ENCODE data around the gene MACROD2.

MACROD2 gene

DNA sequence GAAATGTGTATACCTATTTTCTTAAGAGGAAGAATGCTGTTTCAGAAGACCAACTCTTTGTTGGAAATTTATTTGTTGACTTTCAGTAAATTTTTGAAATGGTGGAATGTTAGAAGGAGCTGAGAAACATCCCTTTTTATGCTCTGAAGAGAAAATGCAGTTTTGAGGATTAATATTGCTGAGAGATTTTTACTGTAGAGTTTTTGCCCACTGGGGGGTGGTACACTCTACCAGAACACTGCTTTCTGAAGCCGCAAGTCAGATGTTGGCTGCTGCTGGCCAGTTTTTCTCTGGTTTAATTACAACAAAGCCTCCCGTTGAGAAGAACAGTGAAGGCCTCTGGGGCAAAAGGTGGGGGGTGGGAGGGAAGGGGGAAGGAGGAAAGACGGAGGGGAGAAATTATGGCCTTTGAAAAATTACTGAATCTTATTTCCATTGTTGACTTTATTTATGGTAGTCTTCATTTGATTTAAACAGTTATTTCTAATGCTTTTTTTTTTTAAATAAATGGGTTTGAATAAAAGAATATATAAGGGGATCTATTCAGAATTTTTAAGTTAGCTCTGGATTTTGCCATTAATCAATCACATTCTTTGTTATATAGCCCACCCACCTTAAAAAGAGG is 339.1 kb downstream of the MACROD2 start:
- in situ Hi-C loops (cut with MboI; ENCODE audit: low sequenced_read_pairs, unreplicated experiment), result loop anchor here (25.0 kb wide), 2 partner anchors 903 to 1328 kb away; no protein-coding TSS in a partner anchor
- DNase-seq (ENCODE audit: low spot score), result no peak
- TF ChIP-seq, protein P1, sequence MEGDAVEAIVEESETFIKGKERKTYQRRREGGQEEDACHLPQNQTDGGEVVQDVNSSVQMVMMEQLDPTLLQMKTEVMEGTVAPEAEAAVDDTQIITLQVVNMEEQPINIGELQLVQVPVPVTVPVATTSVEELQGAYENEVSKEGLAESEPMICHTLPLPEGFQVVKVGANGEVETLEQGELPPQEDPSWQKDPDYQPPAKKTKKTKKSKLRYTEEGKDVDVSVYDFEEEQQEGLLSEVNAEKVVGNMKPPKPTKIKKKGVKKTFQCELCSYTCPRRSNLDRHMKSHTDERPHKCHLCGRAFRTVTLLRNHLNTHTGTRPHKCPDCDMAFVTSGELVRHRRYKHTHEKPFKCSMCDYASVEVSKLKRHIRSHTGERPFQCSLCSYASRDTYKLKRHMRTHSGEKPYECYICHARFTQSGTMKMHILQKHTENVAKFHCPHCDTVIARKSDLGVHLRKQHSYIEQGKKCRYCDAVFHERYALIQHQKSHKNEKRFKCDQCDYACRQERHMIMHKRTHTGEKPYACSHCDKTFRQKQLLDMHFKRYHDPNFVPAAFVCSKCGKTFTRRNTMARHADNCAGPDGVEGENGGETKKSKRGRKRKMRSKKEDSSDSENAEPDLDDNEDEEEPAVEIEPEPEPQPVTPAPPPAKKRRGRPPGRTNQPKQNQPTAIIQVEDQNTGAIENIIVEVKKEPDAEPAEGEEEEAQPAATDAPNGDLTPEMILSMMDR (IDR thresholded peaks at IDR 0.05; ENCODE audit: borderline replicate concordance, control extremely low read depth, extremely low read depth, insufficient read depth, missing control alignments), result no peak

DNA sequence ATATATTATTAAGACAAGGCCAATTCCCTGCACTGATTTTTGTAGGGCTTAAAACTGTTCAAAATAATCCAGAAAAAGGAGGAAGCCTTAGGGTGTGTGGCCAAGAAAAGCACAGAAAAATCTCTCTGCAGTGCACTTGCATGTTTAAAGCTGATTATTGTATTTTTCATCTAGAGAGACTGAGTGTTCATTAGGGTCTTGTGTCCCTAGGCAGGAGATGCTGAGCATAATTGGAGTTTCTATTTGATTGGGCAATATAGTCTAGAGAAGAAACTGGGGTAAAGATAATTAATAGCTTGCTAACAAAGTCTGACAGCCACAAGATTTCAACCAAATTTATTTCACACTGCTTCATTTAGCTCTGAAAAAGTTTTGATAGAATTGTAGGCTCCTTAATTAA is 339.7 kb downstream of the MACROD2 start:
- TF ChIP-seq, protein P1 (IDR thresholded peaks at IDR 0.05; ENCODE audit: borderline replicate concordance, control extremely low read depth, extremely low read depth, insufficient read depth, missing control alignments), result no peak
- DNase-seq (ENCODE audit: low spot score), result no peak
- in situ Hi-C loops (cut with MboI; ENCODE audit: low sequenced_read_pairs, unreplicated experiment), result loop anchor here (25.0 kb wide), 2 partner anchors 902 to 1327 kb away; no protein-coding TSS in a partner anchor

DNA sequence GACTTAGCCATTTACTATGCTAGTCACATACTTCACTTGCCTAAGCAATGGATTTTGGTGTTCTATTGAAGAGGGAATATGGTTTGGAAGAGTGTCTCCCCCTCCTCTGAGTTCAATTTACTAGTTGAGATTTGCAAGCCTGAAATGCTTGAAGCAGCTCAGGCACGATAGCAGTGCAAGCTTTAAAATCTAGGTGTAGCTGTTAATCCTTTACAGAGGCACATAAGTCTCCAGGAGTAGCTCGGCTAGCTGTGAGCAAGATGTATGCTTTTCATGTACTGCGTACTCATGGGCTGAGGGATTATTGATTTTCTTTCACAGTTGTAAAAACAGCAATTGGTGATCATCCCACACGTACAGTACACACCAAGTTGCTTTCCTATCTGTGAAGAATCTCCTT is 341.4 kb downstream of the MACROD2 start:
- in situ Hi-C loops (cut with MboI; ENCODE audit: low sequenced_read_pairs, unreplicated experiment), result loop anchor here (25.0 kb wide), 2 partner anchors 901 to 1326 kb away; no protein-coding TSS in a partner anchor
- TF ChIP-seq, protein P1 (IDR thresholded peaks at IDR 0.05; ENCODE audit: borderline replicate concordance, control extremely low read depth, extremely low read depth, insufficient read depth, missing control alignments), result no peak
- DNase-seq (ENCODE audit: low spot score), result no peak

DNA sequence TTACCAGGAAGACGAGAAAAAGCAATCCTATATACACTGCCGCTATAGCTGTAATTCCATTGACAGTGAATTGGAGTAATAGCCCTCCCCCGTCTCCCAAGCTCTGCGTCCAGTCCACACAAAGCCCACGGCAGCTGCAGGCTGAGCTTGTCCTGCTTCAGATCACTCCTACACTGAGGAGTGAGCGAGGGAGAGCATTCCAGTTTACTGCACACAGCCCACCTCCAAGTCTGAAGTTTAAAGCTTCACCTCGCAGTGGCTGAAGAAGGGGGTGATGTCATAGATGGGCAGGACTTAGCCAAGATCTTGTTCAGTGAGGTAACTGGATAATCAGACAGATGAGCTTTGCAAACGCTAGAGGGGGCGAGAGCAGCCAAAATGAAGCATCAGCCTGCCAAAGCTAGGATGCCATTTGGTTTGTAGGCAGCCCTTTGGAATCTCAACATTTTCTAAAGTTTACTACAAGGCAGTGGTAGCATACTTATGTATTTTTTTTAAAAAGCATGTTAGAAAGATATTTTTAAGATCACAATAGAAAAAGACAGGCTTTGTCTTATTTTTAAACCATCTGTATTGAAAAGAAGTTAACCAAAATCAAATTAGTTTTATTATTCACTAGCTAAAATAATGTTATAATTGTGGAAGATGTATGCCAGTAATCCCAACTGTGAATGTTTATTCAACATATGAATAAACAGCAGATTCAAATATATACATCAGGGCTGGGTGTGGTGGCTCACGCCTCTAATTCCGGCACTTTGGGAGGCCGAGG is 342.3 kb downstream of the MACROD2 start, which contains the start of gene FLRT3:
Gene FLRT3 (minus strand): TSS at position 213 of the 772 bp plus-strand sequence. CDS start 10,106 bp downstream, outside the sequence.
- in situ Hi-C loops (cut with MboI; ENCODE audit: low sequenced_read_pairs, unreplicated experiment), result loop anchor here (25.0 kb wide), 2 partner anchors 900 to 1325 kb away; no protein-coding TSS in a partner anchor

DNA sequence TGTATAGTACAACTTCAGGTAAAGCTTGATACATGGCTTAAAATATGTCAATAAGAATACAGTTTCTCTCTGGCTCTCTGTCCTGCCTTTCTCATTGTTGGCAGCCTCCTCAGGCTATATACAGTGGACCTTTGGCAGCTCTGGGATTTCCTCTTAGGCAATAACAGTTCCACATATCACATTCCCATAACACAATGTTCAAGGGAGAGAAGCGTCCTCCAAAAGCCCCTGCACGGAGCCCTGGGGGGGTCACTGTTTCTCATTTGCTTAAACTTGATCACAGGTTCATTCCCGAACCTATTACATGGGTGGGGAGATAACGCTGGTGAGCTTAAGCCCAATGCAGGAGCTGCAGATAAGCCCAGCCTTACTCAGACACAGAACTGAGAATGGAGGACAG is 346.5 kb downstream of the MACROD2 start:
- in situ Hi-C loops (cut with MboI; ENCODE audit: low sequenced_read_pairs, unreplicated experiment), result loop anchor here (25.0 kb wide), 2 partner anchors 896 to 1320 kb away; no protein-coding TSS in a partner anchor
- DNase-seq (ENCODE audit: low spot score), result no peak

More for the DNA sequence above, 342.3 kb downstream of the MACROD2 start, which contains the start of gene FLRT3:
- peak; percentile 32 for DNase-seq (ENCODE audit: low spot score)
- TF ChIP-seq, protein P1 (IDR thresholded peaks at IDR 0.05; ENCODE audit: borderline replicate concordance, control extremely low read depth, extremely low read depth, insufficient read depth, missing control alignments), result peak; percentile 61

DNA sequence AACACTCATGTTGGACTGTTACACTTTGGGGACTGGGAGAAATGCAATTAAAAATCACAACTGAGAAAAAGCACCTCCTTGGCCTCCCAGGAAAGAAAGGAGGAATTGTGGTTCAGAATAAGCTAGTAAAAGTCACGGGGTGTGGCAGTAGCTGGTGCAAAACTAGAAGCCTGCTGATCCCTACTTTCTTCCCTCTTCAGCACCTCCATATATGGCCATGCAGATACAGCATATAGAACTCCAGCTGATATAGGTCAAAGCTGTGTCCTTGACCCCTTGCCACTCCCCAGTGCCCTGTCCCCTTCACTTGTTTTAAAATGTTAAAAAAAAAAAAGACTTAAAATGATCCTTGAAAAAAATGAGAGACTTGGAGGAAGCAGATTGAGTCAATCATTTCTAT is 347.6 kb downstream of the MACROD2 start:
- DNase-seq (ENCODE audit: low spot score), result no peak
- TF ChIP-seq, protein P1 (IDR thresholded peaks at IDR 0.05; ENCODE audit: borderline replicate concordance, control extremely low read depth, extremely low read depth, insufficient read depth, missing control alignments), result no peak
- in situ Hi-C loops (cut with MboI; ENCODE audit: low sequenced_read_pairs, unreplicated experiment), result loop anchor here (25.0 kb wide), 2 partner anchors 894 to 1319 kb away; no protein-coding TSS in a partner anchor

More for the DNA sequence above, 346.5 kb downstream of the MACROD2 start:
- TF ChIP-seq, protein P1 (IDR thresholded peaks at IDR 0.05; ENCODE audit: borderline replicate concordance, control extremely low read depth, extremely low read depth, insufficient read depth, missing control alignments), result no peak

Data from GM13976 (cell line).